PC-9 (cell line): ENCODE data around the gene POM121L2.

Experiments
- CTCF ChIP-seq: fragments of 200-600 bp; sonication (generic); conservative IDR thresholded peaks from 2 replicates; pipeline ENCODE4 v1.6.1; 2017; ENCODE audit warnings: mixed run types, antibody characterized with exemption, mild to moderate bottlenecking, moderate library complexity
- EZH2 ChIP-seq: fragments of 200-600 bp; sonication (generic); IDR thresholded peaks from 2 replicates; pipeline ENCODE4 v1.8.0; 2017; ENCODE audit warnings: antibody characterized with exemption, low read depth

- no peak for TF ChIP-seq EZH2
- no peak for TF ChIP-seq CTCF
Observed at GRCh38 chr6:27267857-27268434, 44.1 kb downstream of the POM121L2 start.
